Breast epithelium (tissue), 3 donors: ENCODE results near the gene ANTXR1.
"Not testable (repeated sequence)": the region's sequence is repeated elsewhere in the genome, so short reads cannot be mapped to it uniquely, and the experiment has no call there.

ENCODE experiments used
- POLR2A ChIP-seq: fragments of 450-650 bp; IDR thresholded peaks from one replicate; pipeline ENCODE4 v1.6.1; 2016; ENCODE audit warnings: antibody characterized with exemption, mild to moderate bottlenecking, moderate library complexity
- POLR2AphosphoS5 ChIP-seq, 3 donors: sonication (generic); formaldehyde crosslinking; IDR thresholded peaks; one replicate each; pipeline ENCODE4 v1.6.1; 2017; ENCODE audit warnings: antibody characterized with exemption in 3 of 3
- TF ChIP-seq, protein P1 (sequence below), 3 donors: fragments of 450-650 bp; IDR thresholded peaks; one replicate each; pipeline ENCODE4 v1.5.1; 2016 to 2017; ENCODE audit warnings: antibody characterized with exemption in 3 of 3, mild to moderate bottlenecking in 3 of 3, moderate library complexity in 3 of 3

DNA sequence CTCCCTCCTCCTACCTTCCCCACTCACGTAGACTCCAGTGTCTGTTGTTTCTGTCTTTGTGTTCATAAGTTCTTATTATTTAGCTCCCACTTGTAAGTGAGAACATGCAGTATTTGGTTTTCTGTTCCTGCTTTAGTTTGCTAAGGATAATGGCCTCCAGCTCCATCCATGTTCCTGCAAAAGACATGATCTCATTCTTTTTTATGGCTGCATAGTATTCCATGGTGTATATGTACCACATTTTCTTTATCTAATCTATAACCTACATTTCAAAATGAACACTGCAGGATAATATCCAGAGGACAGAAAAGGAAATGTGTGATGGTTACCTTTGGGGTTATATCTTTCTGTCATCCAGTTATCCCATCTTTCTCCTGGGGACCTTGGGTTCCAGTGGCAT lies 218.0 kb downstream of the ANTXR1 start:
- TF ChIP-seq, protein P1, sequence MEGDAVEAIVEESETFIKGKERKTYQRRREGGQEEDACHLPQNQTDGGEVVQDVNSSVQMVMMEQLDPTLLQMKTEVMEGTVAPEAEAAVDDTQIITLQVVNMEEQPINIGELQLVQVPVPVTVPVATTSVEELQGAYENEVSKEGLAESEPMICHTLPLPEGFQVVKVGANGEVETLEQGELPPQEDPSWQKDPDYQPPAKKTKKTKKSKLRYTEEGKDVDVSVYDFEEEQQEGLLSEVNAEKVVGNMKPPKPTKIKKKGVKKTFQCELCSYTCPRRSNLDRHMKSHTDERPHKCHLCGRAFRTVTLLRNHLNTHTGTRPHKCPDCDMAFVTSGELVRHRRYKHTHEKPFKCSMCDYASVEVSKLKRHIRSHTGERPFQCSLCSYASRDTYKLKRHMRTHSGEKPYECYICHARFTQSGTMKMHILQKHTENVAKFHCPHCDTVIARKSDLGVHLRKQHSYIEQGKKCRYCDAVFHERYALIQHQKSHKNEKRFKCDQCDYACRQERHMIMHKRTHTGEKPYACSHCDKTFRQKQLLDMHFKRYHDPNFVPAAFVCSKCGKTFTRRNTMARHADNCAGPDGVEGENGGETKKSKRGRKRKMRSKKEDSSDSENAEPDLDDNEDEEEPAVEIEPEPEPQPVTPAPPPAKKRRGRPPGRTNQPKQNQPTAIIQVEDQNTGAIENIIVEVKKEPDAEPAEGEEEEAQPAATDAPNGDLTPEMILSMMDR (IDR thresholded peaks at IDR 0.05) = not testable (repeated sequence)
- TF ChIP-seq POLR2AphosphoS5 (IDR thresholded peaks at IDR 0.05); POLR2A: not testable (repeated sequence)
